ENCODE results near the gene TECPR2. TPM values are rescaled to one million over a fixed set of nuclear protein-coding genes. Genes with fewer than 3 reads are reported as not detected.

The TECPR2 gene
- total and polyA plus RNA-seq, 12 donors: 5.1 to 74.3 (median 12.9) TPM

DNA sequence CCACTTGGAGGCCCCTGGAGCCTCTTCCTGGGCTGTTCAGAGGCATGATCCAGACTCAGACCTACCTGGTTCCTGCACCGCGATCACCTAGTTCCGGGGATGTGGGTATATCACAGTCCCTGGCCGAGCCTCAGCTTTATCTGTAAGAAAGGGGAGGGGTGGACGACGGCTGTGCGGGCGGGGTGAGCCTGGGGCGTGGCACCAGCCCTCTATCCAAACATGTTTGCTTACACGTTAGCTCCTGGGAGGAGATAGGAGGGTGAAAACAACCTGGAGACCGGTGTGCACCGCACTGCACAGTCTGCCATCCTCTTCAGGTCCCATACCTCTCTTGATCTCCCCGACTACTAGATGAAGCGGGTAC, 145.7 kb downstream of the TECPR2 start:
- TF ChIP-seq POLR2A (IDR thresholded peaks at IDR 0.05): no peak
- TF ChIP-seq, protein P1, sequence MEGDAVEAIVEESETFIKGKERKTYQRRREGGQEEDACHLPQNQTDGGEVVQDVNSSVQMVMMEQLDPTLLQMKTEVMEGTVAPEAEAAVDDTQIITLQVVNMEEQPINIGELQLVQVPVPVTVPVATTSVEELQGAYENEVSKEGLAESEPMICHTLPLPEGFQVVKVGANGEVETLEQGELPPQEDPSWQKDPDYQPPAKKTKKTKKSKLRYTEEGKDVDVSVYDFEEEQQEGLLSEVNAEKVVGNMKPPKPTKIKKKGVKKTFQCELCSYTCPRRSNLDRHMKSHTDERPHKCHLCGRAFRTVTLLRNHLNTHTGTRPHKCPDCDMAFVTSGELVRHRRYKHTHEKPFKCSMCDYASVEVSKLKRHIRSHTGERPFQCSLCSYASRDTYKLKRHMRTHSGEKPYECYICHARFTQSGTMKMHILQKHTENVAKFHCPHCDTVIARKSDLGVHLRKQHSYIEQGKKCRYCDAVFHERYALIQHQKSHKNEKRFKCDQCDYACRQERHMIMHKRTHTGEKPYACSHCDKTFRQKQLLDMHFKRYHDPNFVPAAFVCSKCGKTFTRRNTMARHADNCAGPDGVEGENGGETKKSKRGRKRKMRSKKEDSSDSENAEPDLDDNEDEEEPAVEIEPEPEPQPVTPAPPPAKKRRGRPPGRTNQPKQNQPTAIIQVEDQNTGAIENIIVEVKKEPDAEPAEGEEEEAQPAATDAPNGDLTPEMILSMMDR (IDR thresholded peaks at IDR 0.05): no peak
- peak in 3 of 7 donors; percentile 49 to 61 (median 57) for DNase-seq
- H3K27ac ChIP-seq: peak overlapping the region; percentile 71 to 91 (median 73)
- H3K4me3 ChIP-seq: peak overlapping the region in 1 of 4 donors; percentile 62
- peaks cover 12 to 27% of the 10 kb centered on the region in 2 donors for H3K4me1 ChIP-seq (replicated peaks in 1 of 2)
- no peaks in the 10 kb centered on the region for H3K9me3 ChIP-seq (replicated peaks in 1 of 3)
- no peaks in the 10 kb centered on the region for H3K36me3 ChIP-seq (replicated peaks in 1 of 2)
- intact Hi-C loops (cut with DNase I): no loop called here
- no peaks in the 10 kb centered on the region for H3K27me3 ChIP-seq
- WGBS, 4 donors: 61 to 87% (median 67%) methylated on average over 14 of the region's 14 CpGs

DNA sequence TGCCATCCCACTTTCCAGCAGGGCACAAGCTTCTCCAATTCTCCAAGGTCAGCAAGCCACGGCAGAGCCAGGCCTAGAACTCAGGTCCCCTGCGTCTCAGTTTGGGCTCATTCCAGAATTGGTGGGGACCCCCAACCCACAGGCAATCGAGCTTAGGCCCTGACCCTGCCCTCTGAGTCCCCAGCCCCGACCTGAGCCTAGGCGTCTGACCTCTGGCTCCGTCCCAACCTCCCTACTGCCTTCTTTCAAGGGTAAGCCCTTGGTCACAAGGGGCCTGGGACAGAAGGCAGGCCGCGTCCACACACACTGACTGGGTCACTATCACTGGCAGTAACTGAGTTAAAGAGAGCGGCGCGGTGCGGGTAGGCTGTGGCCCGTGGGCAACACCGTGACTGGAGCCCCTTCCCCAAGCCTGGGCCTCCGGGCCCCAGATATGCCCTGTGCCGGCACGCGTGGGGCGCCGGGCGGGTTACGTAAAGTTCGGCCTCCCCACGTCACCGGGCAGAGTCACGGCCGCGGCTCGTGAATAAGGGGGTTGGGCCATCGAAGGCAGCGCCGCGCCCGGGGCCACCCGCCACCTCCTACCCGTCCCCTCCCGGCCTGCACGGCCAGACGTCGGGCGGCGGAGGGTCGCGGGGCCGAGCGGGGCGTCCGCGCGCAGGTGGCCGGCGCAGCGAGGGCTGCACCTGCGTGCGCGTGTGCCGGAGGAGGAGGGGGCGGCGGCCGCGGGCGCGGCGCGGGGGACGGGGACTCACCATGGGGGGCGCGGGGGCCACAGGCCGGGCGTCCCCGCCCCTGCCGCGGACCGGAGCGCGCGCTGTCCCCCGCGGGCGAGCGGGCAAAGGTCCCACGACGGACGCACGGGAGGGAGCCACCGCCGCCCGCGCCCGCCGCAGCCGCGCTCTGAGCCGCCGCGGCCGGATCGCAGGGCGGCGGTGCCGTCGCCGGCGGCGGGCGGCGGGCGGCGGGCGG, 146.3 kb downstream of the TECPR2 start:
- peak in 1 of 2 donors; percentile 28 for TF ChIP-seq POLR2A (IDR thresholded peaks at IDR 0.05)
- TF ChIP-seq, protein P1 (IDR thresholded peaks at IDR 0.05): no peak
- peak overlapping the region; percentile 71 to 91 (median 73) for H3K27ac ChIP-seq
- no peaks in the 10 kb centered on the region for H3K36me3 ChIP-seq (replicated peaks in 1 of 2)
- no peaks in the 10 kb centered on the region for H3K9me3 ChIP-seq (replicated peaks in 1 of 3)
- peaks cover 7 to 20% of the 10 kb centered on the region in 2 donors for H3K4me1 ChIP-seq (replicated peaks in 1 of 2)
- intact Hi-C loops (cut with DNase I): no loop called here
- DNase-seq: peak; percentile 69 to 87 (median 79)
- 3 to 23% (median 8%) methylated on average over 10 to 110 of the region's 110 CpGs for WGBS, 4 donors
- peak overlapping the region in 3 of 4 donors; percentile 8 to 62 (median 49) for H3K4me3 ChIP-seq
- H3K27me3 ChIP-seq: no peaks in the 10 kb centered on the region

DNA sequence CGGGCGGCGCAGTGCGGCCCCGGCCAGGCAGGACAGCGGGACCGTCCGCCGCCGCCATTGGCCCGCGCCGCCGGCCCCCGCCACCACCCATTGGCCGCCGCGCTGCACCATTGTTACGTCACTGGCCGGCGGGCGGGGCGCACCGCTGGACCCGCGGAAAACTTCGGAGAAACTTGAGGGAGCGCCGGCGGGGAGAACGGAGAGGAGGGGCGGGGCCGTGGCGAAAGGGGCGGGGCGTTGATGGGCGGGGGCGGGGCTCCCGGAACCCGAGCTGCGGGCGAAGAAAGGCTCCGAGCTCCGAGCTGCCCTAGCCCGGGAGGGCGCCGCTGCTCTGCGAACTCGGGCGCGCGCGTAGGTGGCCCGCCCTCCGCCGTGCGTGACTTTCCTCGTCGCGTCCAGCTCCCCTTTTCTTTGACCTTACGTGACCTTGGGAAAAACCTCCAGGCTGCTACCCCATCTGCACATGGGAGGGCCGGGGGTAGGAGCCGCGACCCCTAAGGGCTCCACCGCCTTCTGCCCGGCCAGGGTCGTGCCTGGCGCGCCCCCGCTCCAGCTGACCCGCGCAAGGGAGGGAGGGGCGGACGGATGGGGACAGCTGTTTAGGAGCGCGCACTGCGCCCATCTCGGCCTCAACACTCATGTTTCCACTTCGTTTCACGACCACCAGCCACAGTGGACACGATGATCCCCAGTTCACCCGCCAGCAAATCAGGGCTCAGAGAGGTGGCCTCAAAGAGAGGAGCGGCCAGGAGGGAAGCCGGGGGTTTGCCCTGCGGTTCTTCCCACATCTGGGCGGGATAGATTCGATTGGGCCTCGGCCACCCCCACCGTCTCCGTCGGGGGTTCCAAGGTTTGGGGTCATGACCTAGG, 147.2 kb downstream of the TECPR2 start, which contains the start of gene ANKRD9:
Gene ANKRD9, minus strand, starts transcription at position 31 of the 870 bp plus-strand sequence. CDS start 1,887 bp downstream, outside the sequence.
- peaks cover 4 to 15% of the 10 kb centered on the region in 2 donors for H3K4me1 ChIP-seq (replicated peaks in 1 of 2)
- 3 to 28% (median 12%) methylated on average over 3 to 91 of the region's 91 CpGs for WGBS, 4 donors
- peak within 1 kb of the TSS in 3 of 4 donors; percentile 62 to 74 (median 62) for H3K4me3 ChIP-seq
- H3K36me3 ChIP-seq (replicated peaks in 1 of 2): no peaks in the 10 kb centered on the region
- intact Hi-C loops (cut with DNase I): loop anchor here in 1 of 2 donors (5.0 to 10.0 kb wide), 2 partner anchors 33 to 185 kb away; no protein-coding TSS in a partner anchor
- TF ChIP-seq POLR2A (IDR thresholded peaks at IDR 0.05): peak in 1 of 2 donors; percentile 47
- TF ChIP-seq, protein P1 (IDR thresholded peaks at IDR 0.05): no peak
- H3K27ac ChIP-seq: peak within 1 kb of the TSS; percentile 71 to 91 (median 73)
- H3K27me3 ChIP-seq: no peaks in the 10 kb centered on the region
- H3K9me3 ChIP-seq (replicated peaks in 1 of 3): no peaks in the 10 kb centered on the region
- DNase-seq: peak; percentile 95 to 98 (median 96)

All from adrenal gland (tissue), 12 donors.